K562 (cell line): ENCODE measurements around the gene RGS12. TPM values are rescaled to one million over a fixed set of nuclear protein-coding genes. Genes with fewer than 3 reads are reported as not detected.

Source experiments
- ATF1 ChIP-seq, 2 experiments: fragments of 450-650 bp in 1 of 2; IDR thresholded peaks; 2 replicates each; pipeline ENCODE4 v1.6.1; 2016; ENCODE audit warnings: missing compliant biosample characterization in 1 of 2, missing genetic modification characterization in 1 of 2
- DIDO1 ChIP-seq: fragments of 450-650 bp; IDR thresholded peaks from 2 replicates; pipeline ENCODE4 v1.6.1; 2016; ENCODE audit warnings: low read depth, missing biosample characterization, missing genetic modification characterization
- ETV5 ChIP-seq: sonication (generic); formaldehyde crosslinking; IDR thresholded peaks from 2 replicates; pipeline ENCODE4 v1.4.0; 2020; ENCODE audit warnings: low read depth, mild to moderate bottlenecking, missing genetic modification reagents
- GTF2F1 ChIP-seq: IDR thresholded peaks from 2 replicates; pipeline ENCODE4 v1.6.1; 2011; ENCODE audit warnings: low read depth, low read length, improper control_type of control experiment
- NONO ChIP-seq, 2 experiments: fragments of 200-400 bp in 1 of 2; fragments of 450-650 bp in 1 of 2; formaldehyde crosslinking in 1 of 2; IDR thresholded peaks; 2 replicates each; pipeline ENCODE4 v1.6.1; 2017; ENCODE audit warnings: low read depth in 2 of 2, mild to moderate bottlenecking in 2 of 2, moderate library complexity in 2 of 2, low read length in 1 of 2
- ZNF583 ChIP-seq: fragments of 250-450 bp; sonication (Bioruptor Pico); IDR thresholded peaks from 2 replicates; pipeline ENCODE4 v1.4.0; 2020
- ZZZ3 ChIP-seq: fragments of 450-650 bp; IDR thresholded peaks from 2 replicates; pipeline ENCODE4 v1.6.1; 2016; ENCODE audit warnings: antibody characterized with exemption, mild to moderate bottlenecking, moderate library complexity
- polyA plus RNA-seq, 8 experiments: library from polyadenylated mRNA; depleted of rRNA in 4 of 8; stranded (reverse) in 5 of 8; unstranded in 3 of 8; fragments of >200 nt; fragmentation: Nextera tagmentation in 2 of 8; fragmentation: Illumina TruSeq in 1 of 8; extraction: Ambion mirVana in 2 of 8; extraction: Trizol in 1 of 8; gene quantifications; 2 replicates each; pipeline versions ENCODE4 v1.2.1 to v1.2.3, GENCODE V29; 2011 to 2014; ENCODE audit warnings: inconsistent platforms in 1 of 8, missing spikeins in 1 of 8
- total RNA-seq, 7 experiments: library from RNA; depleted of rRNA in 6 of 7; stranded (reverse); fragments of >200 nt in 6 of 7; fragmentation: Illumina TruSeq in 2 of 7; extraction: Trizol in 2 of 7; gene quantifications; 2 replicates each; pipeline versions ENCODE4 v1.2.1 to v1.2.3, GENCODE V29; 2011 to 2021; ENCODE audit warnings: low replicate concordance in 1 of 7
- TF ChIP-seq, protein P1 (sequence below): fragments of 450-650 bp; formaldehyde crosslinking; IDR thresholded peaks from 2 replicates; pipeline ENCODE4 v1.4.0; 2020; ENCODE audit warnings: mild to moderate bottlenecking, moderate library complexity
- TF ChIP-seq, protein P2 (sequence below): fragments of 450-650 bp; formaldehyde crosslinking; IDR thresholded peaks from 2 replicates; pipeline ENCODE4 v1.4.0; 2020; ENCODE audit warnings: mild to moderate bottlenecking, moderate library complexity

The RGS12 gene
- total and polyA plus RNA-seq, 9 of the 15 experiments (the other 6 are each of a cell fraction or from before 2014, with no cell fraction given): 0.30 to 8.8 (median 5.5) TPM

DNA sequence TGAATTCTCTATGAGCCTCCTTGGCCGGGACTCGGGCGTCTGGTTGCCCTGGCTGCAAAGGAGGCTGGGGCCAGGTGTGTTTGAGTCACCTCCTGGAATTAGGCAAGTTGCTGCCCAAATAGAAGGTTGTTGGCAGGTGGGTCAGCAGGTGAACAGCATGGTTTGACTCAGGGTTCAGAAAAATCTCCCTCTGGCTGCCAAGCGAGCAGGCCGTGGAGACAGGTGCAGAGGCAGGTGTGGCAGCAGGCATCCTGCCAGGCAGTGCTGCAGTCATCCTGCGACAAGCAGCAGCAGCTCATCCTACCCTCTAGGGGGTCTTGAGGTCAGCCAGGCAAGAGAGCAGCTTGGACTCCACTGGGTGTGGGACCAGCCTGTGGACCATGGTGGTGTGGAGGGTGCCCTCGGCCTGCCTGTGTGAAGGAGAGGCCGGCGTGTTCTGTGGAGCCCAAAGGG, 35.7 kb upstream of the RGS12 start (continued):
- TF ChIP-seq ATF1 (CRISPR knock-in tag; IDR thresholded peaks at IDR 0.05): no peak
- no peak for TF ChIP-seq ATF1 (tag; IDR thresholded peaks at IDR 0.05)
- TF ChIP-seq, protein P1, sequence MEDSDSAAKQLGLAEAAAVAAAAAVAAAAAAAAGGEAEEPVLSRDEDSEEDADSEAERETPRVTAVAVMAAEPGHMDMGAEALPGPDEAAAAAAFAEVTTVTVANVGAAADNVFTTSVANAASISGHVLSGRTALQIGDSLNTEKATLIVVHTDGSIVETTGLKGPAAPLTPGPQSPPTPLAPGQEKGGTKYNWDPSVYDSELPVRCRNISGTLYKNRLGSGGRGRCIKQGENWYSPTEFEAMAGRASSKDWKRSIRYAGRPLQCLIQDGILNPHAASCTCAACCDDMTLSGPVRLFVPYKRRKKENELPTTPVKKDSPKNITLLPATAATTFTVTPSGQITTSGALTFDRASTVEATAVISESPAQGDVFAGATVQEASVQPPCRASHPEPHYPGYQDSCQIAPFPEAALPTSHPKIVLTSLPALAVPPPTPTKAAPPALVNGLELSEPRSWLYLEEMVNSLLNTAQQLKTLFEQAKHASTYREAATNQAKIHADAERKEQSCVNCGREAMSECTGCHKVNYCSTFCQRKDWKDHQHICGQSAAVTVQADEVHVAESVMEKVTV (CRISPR knock-in tag): no peak
- no peak for TF ChIP-seq ETV5 (CRISPR knock-in tag)
- no peak for TF ChIP-seq NONO (IDR thresholded peaks at IDR 0.05; ENCODE audit: low read depth in 2 of 2, low read length in 1 of 2)
- TF ChIP-seq, protein P2, sequence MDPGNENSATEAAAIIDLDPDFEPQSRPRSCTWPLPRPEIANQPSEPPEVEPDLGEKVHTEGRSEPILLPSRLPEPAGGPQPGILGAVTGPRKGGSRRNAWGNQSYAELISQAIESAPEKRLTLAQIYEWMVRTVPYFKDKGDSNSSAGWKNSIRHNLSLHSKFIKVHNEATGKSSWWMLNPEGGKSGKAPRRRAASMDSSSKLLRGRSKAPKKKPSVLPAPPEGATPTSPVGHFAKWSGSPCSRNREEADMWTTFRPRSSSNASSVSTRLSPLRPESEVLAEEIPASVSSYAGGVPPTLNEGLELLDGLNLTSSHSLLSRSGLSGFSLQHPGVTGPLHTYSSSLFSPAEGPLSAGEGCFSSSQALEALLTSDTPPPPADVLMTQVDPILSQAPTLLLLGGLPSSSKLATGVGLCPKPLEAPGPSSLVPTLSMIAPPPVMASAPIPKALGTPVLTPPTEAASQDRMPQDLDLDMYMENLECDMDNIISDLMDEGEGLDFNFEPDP (CRISPR knock-in tag): no peak
- TF ChIP-seq ZNF583 (CRISPR knock-in tag): no peak
- no peak for TF ChIP-seq GTF2F1
- no peak for TF ChIP-seq ZZZ3
- TF ChIP-seq DIDO1 (tag): no peak
- TF ChIP-seq, all 486 proteins: peak for 0
